GM23338 (cell line): ENCODE measurements around the gene HIBADH. TPM values are rescaled to one million over a fixed set of nuclear protein-coding genes. Genes with fewer than 3 reads are reported as not detected.

Experiments
- ATAC-seq: fragments of 200-7000 bp; cut with Tn5 transposase; 3 replicates; pipeline ENCODE4 v1.9.1; 2020
- DNase-seq: peaks from one replicate; pipeline ENCODE4 v3.0.0-alpha.2; 2015; ENCODE audit warnings: low spot score
- H2AFZ ChIP-seq: fragments of 200-600 bp; sonication (generic); 2 replicates; pipeline ENCODE4 v1.8.0; 2016; ENCODE audit warnings: antibody characterized with exemption, mild to moderate bottlenecking, moderate library complexity
- H3F3A ChIP-seq: fragments of 200-600 bp; sonication (generic); replicated peaks from 2 replicates; pipeline ENCODE4 v1.8.0; 2017; ENCODE audit warnings: antibody characterized with exemption, mixed run types, low read depth
- H3K27ac ChIP-seq: fragments of 200-600 bp; sonication (generic); 2 replicates; pipeline ENCODE4 v1.6.1; 2016; ENCODE audit warnings: low read depth
- H3K27me3 ChIP-seq: fragments of 200-600 bp; sonication (generic); 2 replicates; pipeline ENCODE4 v1.8.0; 2016; ENCODE audit warnings: mild to moderate bottlenecking, mixed run types, moderate library complexity; ENCODE audit not compliant: insufficient read depth
- H3K36me3 ChIP-seq: fragments of 200-600 bp; sonication (generic); 2 replicates; pipeline ENCODE4 v1.8.0; 2016; ENCODE audit warnings: mild to moderate bottlenecking; ENCODE audit not compliant: insufficient read depth
- H3K4me1 ChIP-seq: fragments of 200-600 bp; sonication (generic); 2 replicates; pipeline ENCODE4 v1.8.0; 2016; ENCODE audit warnings: mild to moderate bottlenecking, moderate library complexity; ENCODE audit not compliant: insufficient read depth
- H3K4me2 ChIP-seq: fragments of 200-600 bp; sonication (generic); 2 replicates; pipeline ENCODE4 v1.7.1; 2017; ENCODE audit warnings: mixed run types
- H3K4me3 ChIP-seq: fragments of 200-600 bp; sonication (generic); 2 replicates; pipeline ENCODE4 v1.6.1; 2016; ENCODE audit warnings: mixed run types
- H3K79me2 ChIP-seq: fragments of 200-600 bp; sonication (generic); replicated peaks from 2 replicates; pipeline ENCODE4 v1.8.0; 2017; ENCODE audit warnings: mild to moderate bottlenecking; ENCODE audit not compliant: insufficient read depth
- H3K9me2 ChIP-seq: fragments of 200-600 bp; sonication (generic); 2 replicates; pipeline ENCODE4 v1.8.0; 2017; ENCODE audit not compliant: insufficient read depth
- H4K20me1 ChIP-seq: fragments of 200-600 bp; sonication (generic); replicated peaks from 2 replicates; pipeline ENCODE4 v1.8.0; 2017; ENCODE audit warnings: mild to moderate bottlenecking; ENCODE audit not compliant: insufficient read depth
- H3K27ac Mint-ChIP-seq: 2 replicates; pipeline ENCODE4 v1.8.0; 2020; ENCODE audit warnings: inconsistent platforms, mild to moderate bottlenecking, moderate library complexity, mixed read lengths
- H3K27me3 Mint-ChIP-seq: 3 replicates; pipeline ENCODE4 v1.8.0; 2022; ENCODE audit warnings: low read depth, mild to moderate bottlenecking, moderate library complexity, mixed read lengths, inconsistent platforms; ENCODE audit not compliant: insufficient read depth, poor library complexity
- H3K36me3 Mint-ChIP-seq: 3 replicates; pipeline ENCODE4 v1.8.0; 2021; ENCODE audit warnings: low read depth, mild to moderate bottlenecking, inconsistent platforms, moderate library complexity, mixed read lengths
- H3K4me1 Mint-ChIP-seq: 3 replicates; pipeline ENCODE4 v1.8.0; 2020; ENCODE audit warnings: mild to moderate bottlenecking, inconsistent platforms, mixed read lengths
- H3K4me3 Mint-ChIP-seq: 3 replicates; pipeline ENCODE4 v1.8.0; 2021; ENCODE audit warnings: moderate library complexity, mild to moderate bottlenecking, inconsistent platforms, mixed read lengths
- H3K9me3 Mint-ChIP-seq: 3 replicates; pipeline ENCODE4 v1.8.0; 2020; ENCODE audit warnings: moderate library complexity, mild to moderate bottlenecking, inconsistent platforms, mixed read lengths
- EZH2 ChIP-seq: fragments of 200-600 bp; sonication (generic); IDR thresholded peaks from one replicate; pipeline ENCODE4 v1.8.0; 2017; ENCODE audit warnings: antibody characterized with exemption, mild to moderate bottlenecking, low read depth; ENCODE audit not compliant: unreplicated experiment
- JUNB ChIP-seq: IDR thresholded peaks from one replicate; pipeline ENCODE4 v1.6.1; 2016; ENCODE audit warnings: antibody characterized with exemption; ENCODE audit not compliant: unreplicated experiment
- STAT1 ChIP-seq: IDR thresholded peaks from one replicate; pipeline ENCODE4 v1.6.1; 2016; ENCODE audit warnings: antibody characterized with exemption; ENCODE audit not compliant: unreplicated experiment
- ZNF114 ChIP-seq: fragments of 250-450 bp; sonication (Bioruptor Pico); IDR thresholded peaks from 2 replicates; pipeline ENCODE4 v1.5.0; 2020; ENCODE audit warnings: mild to moderate bottlenecking, moderate library complexity
- ZNF331 ChIP-seq: fragments of 250-450 bp; sonication (Bioruptor Pico); IDR thresholded peaks from 2 replicates; pipeline ENCODE4 v1.5.0; 2020; ENCODE audit warnings: low read depth, mild to moderate bottlenecking, moderate library complexity
- polyA plus RNA-seq: library from polyadenylated mRNA; unstranded; fragments of >200 nt; fragmentation: Nextera tagmentation; extraction: Ambion mirVana; gene quantifications from 2 replicates; pipeline ENCODE4 v1.2.1, GENCODE V29; 2016
- total RNA-seq: library from RNA; depleted of rRNA; stranded (reverse); fragments of >200 nt; shearing (Covaris generic); gene quantifications from 2 replicates; pipeline ENCODE4 v1.2.3, GENCODE V29; 2014
- TF ChIP-seq, protein P1 (sequence below): fragments of 250-450 bp; sonication (Bioruptor Pico); IDR thresholded peaks from 2 replicates; pipeline ENCODE4 v1.5.0; 2020; ENCODE audit warnings: mild to moderate bottlenecking, moderate library complexity

HIBADH gene
- total and polyA plus RNA-seq, 2 experiments from 2014 or later: 31.3 to 57.0 TPM

DNA sequence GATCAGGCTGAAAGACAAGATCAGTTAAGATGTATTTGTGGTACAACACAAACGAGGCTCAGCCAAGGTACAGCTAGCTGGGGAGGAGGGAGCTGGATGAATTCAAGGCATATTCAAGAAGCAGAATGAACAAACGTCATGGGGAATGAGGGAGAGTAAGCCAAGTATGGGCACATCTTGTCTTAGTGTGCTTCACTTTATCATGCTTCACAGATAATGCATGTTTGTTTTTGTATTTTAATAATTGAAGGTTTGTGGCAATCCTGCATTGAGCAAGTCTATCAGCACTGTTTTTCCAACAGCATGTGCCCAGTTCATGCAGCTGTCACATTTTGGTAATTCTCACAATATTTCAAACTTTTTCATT is 135.4 kb downstream of the HIBADH start (continued):
- TF ChIP-seq, protein P1, sequence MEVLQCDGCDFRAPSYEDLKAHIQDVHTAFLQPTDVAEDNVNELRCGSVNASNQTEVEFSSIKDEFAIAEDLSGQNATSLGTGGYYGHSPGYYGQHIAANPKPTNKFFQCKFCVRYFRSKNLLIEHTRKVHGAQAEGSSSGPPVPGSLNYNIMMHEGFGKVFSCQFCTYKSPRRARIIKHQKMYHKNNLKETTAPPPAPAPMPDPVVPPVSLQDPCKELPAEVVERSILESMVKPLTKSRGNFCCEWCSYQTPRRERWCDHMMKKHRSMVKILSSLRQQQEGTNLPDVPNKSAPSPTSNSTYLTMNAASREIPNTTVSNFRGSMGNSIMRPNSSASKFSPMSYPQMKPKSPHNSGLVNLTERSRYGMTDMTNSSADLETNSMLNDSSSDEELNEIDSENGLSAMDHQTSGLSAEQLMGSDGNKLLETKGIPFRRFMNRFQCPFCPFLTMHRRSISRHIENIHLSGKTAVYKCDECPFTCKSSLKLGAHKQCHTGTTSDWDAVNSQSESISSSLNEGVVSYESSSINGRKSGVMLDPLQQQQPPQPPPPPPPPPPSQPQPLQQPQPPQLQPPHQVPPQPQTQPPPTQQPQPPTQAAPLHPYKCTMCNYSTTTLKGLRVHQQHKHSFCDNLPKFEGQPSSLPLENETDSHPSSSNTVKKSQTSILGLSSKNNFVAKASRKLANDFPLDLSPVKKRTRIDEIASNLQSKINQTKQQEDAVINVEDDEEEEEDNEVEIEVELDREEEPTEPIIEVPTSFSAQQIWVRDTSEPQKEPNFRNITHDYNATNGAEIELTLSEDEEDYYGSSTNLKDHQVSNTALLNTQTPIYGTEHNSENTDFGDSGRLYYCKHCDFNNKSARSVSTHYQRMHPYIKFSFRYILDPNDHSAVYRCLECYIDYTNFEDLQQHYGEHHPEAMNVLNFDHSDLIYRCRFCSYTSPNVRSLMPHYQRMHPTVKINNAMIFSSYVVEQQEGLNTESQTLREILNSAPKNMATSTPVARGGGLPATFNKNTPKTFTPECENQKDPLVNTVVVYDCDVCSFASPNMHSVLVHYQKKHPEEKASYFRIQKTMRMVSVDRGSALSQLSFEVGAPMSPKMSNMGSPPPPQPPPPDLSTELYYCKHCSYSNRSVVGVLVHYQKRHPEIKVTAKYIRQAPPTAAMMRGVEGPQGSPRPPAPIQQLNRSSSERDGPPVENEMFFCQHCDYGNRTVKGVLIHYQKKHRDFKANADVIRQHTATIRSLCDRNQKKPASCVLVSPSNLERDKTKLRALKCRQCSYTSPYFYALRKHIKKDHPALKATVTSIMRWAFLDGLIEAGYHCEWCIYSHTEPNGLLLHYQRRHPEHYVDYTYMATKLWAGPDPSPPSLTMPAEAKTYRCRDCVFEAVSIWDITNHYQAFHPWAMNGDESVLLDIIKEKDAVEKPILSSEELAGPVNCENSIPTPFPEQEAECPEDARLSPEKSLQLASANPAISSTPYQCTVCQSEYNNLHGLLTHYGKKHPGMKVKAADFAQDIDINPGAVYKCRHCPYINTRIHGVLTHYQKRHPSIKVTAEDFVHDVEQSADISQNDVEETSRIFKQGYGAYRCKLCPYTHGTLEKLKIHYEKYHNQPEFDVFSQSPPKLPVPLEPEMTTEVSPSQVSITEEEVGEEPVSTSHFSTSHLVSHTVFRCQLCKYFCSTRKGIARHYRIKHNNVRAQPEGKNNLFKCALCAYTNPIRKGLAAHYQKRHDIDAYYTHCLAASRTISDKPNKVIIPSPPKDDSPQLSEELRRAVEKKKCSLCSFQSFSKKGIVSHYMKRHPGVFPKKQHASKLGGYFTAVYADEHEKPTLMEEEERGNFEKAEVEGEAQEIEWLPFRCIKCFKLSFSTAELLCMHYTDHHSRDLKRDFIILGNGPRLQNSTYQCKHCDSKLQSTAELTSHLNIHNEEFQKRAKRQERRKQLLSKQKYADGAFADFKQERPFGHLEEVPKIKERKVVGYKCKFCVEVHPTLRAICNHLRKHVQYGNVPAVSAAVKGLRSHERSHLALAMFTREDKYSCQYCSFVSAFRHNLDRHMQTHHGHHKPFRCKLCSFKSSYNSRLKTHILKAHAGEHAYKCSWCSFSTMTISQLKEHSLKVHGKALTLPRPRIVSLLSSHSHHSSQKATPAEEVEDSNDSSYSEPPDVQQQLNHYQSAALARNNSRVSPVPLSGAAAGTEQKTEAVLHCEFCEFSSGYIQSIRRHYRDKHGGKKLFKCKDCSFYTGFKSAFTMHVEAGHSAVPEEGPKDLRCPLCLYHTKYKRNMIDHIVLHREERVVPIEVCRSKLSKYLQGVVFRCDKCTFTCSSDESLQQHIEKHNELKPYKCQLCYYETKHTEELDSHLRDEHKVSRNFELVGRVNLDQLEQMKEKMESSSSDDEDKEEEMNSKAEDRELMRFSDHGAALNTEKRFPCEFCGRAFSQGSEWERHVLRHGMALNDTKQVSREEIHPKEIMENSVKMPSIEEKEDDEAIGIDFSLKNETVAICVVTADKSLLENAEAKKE (CRISPR knock-in tag): no peak
- TF ChIP-seq ZNF114: no peak

GRCh38 chr7:27526611-27527347 is 135.9 kb downstream of the HIBADH start:
- Histone ChIP-seq H4K20me1 (no peaks in the 10 kb centered on the region), H2AFZ (no peak overlapping the region), H3K4me1 (peaks cover 5% of the 10 kb centered on the region; the same call in 1 of the 2 replicates), H3K27me3 (no peaks in the 10 kb centered on the region), H3K4me3 (no peak overlapping the region), H3K79me2 (no peaks in the 10 kb centered on the region), H3F3A (no peaks in the 10 kb centered on the region), H3K36me3 (peaks cover 16% of the 10 kb centered on the region), H3K27ac (no peak overlapping the region), H3K4me2 (no peak overlapping the region), H3K9me2 (no peaks in the 10 kb centered on the region)
- Mint-ChIP-seq H3K27me3 (peaks cover 2% of the 10 kb centered on the region), H3K4me3 (no peak overlapping the region), H3K36me3 (peaks cover 24% of the 10 kb centered on the region), H3K9me3 (no peaks in the 10 kb centered on the region), H3K4me1 (peaks cover 7% of the 10 kb centered on the region; the same call in 2 of the 3 replicates), H3K27ac (no peak overlapping the region)
- ATAC-seq (no peak), DNase-seq (no peak)
- TF ChIP-seq EZH2: no peak
- TF ChIP-seq JUNB: no peak
- no peak for TF ChIP-seq STAT1
- TF ChIP-seq, protein P1 (CRISPR knock-in tag): no peak
- TF ChIP-seq ZNF114: no peak
- TF ChIP-seq ZNF331 (CRISPR knock-in tag): no peak
